ENCODE data around the gene SUPT3H. TPM values are rescaled to one million over a fixed set of nuclear protein-coding genes. Genes with fewer than 3 reads are reported as not detected.

SUPT3H gene
- total RNA-seq, 1 donor from 2014 or later = 5.0 TPM

- no peak for DNase-seq (ENCODE audit: low spot score)
These were observed 370.8 kb downstream of the SUPT3H start for GRCh38 chr6:45006893-45007292.

DNA sequence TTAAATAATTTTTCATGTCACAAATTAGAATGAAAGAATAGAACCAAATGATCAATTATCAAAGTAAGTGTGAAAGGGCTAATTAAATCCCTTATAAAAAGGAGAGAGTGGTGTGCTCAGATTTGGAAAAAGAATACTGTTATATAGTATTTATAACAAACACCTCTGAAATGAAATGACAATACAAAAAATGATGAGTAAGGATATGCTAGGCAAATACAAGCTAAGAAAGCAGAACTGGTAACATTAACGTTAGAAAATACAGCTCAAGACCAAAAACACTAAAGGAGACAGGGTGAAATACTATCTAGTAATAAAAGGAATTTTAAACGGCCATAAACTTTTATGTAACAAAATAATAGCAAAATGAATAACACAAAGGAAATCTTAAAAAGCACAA lies 373.8 kb downstream of the SUPT3H start:
- DNase-seq (ENCODE audit: low spot score) = no peak

- no peak for DNase-seq (ENCODE audit: low spot score)
These were observed 374.3 kb downstream of the SUPT3H start for GRCh38 chr6:45003387-45003786.

- DNase-seq (ENCODE audit: low spot score) = no peak
These were observed 375.2 kb downstream of the SUPT3H start for GRCh38 chr6:45002390-45003105.

DNA sequence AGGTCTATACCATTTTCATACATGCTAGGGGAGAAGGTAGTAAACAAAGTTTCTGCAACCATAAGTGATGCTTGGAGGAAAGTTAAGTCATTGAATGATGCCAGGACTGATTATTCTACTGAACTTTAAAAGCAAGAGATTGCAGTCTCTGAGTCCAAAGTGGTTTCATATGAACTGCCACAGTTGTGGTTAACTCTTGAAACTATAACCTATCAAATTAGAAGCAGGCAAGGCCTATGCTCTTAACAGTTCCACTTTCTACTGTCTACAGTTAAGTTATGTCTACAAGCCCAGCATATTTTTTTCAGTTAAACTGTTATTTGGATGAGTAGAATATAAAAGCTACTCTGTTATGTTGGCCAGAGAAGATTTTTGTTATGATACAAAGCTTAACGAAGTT lies 376.1 kb downstream of the SUPT3H start:
- DNase-seq (ENCODE audit: low spot score) = no peak

GRCh38 chr6:45000833-45001232 lies 376.9 kb downstream of the SUPT3H start:
- no peak for DNase-seq (ENCODE audit: low spot score)

- DNase-seq (ENCODE audit: low spot score) = no peak
These were observed 378.7 kb downstream of the SUPT3H start for GRCh38 chr6:44999066-44999465.

DNA sequence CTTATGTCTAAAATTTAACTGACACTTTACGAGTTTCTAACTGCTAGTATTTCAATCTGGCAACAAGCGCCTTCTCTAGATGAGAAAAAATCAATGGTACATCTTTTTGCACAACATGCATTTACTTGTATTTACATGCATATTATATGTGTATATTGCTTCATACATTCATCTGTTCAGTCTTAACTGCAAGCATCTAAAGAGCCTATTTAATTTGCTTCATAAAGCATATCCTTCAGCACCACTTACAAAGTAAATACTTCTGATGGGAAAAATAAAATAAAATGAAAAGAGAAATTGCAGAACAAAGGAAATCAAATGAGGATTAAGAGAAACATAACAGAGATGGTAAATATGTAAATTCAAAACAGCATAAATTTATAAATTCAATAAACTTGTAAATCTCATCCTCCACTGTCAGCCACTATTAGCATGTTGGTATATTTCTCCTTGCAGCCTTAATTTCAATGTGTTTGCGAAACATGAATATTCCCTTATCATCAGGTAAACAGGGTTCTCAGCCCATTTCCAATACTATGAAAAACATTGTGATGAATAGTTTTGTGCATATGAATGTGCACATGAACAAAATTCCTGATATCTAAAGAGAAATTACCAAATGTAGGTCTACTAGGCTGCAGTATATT lies 382.1 kb downstream of the SUPT3H start:
- no peak for DNase-seq (ENCODE audit: low spot score)

DNA sequence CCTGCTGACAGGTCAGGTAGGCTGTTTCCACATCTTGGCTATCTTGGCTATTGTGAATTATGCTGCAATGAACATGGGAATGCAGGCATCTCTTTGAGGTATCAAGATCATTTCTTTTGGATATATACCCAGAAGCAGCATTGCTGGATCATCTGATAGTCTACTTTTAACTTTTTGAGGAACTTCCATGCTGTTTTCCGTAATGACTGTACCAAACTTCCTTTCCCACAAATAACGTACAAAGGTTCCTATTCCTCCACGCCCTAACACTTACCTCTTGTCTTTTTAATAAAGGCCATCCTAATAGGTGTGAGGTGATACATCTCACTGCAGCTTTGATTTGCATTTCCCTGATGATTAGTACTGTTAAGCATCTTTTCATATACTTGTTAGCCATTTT lies 388.3 kb downstream of the SUPT3H start:
- DNase-seq (ENCODE audit: low spot score) = no peak

DNA sequence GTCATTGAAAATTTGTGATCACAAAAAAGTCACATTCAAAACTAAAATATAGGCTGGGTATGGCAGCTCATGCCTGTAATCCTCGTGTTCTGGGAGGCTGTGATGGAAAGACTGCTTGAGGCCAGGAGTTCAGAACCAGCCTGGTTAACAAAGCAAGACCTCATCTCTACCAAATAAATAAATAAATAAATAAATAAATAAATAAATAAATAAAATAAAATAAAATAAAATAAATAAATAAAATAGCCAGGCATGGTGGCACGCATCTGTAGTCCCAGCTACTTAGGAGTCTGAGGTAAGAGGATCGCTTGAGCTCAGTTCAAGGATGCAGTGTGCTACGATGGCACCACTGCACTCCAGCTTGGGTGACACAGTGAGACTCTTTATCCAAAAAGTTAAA lies 392.7 kb downstream of the SUPT3H start:
- no peak for DNase-seq (ENCODE audit: low spot score)

- DNase-seq (ENCODE audit: low spot score) = no peak
These were observed 394.0 kb downstream of the SUPT3H start for GRCh38 chr6:44983467-44984365.

GRCh38 chr6:44980841-44981240 lies 396.9 kb downstream of the SUPT3H start:
- no peak for DNase-seq (ENCODE audit: low spot score)

- DNase-seq (ENCODE audit: low spot score) = no peak
These were observed 400.8 kb downstream of the SUPT3H start for GRCh38 chr6:44976677-44977641.

DNA sequence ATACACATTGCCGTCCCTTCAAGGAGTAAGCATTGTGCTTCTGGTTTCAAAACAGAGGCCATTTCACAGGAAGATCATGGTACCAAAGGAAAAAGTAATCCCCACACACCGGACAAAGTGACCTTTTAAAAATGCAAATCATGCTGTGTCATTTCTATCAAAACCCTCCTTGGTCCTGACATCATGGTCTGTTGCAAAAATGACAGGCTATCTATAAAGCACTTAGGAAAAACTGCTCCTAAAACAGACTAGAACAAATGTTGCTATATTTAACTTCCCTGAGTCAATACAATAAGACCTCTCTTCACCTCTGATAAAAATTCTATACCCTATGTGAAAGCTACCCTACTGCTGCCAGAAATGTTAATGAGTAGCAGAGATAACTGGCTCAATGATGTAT lies 403.2 kb downstream of the SUPT3H start:
- DNase-seq (ENCODE audit: low spot score) = no peak

DNA sequence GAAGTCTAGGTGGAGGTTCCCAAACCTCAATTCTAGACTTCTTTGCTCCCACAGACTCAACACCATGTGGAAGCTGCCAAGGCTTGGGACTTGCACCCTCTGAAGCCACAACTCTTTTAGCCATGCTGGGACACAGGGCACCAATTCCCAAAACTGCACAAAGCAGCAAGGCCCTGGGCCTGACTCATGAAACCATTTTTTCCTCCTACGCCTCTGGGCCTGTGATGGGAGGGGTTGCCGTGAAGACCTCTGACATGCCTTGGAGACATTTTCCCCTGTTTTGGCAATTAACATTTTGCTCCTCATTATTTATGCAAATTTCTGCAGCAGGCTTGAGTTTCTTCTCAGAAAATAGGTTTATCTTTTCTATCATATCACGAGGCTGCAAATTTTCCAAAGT lies 405.0 kb downstream of the SUPT3H start:
- no peak for DNase-seq (ENCODE audit: low spot score)

GRCh38 chr6:44969446-44970185 lies 408.1 kb downstream of the SUPT3H start:
- no peak for DNase-seq (ENCODE audit: low spot score)

DNA sequence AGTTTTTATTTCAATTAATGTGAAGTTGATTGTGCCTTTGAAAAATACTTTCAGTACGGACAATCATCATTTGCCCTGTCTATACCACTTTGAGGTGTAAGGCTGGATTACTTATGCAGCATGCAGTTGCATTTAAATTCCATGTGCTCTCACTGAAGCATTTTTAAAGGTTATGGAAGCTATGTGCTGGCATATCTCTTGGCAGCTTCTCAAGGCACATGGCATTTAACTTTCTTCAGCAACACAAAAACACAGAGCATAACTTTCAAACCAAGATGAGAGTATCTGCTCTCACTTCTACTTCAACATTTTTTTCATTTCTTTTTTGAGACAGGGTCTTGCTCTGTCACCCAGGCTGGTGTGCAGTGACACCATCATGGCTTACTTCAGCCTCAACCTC lies 410.3 kb downstream of the SUPT3H start:
- no peak for DNase-seq (ENCODE audit: low spot score)

GRCh38 chr6:44966449-44967092 lies 411.2 kb downstream of the SUPT3H start:
- DNase-seq (ENCODE audit: low spot score) = no peak

GRCh38 chr6:44965708-44966107 lies 412.0 kb downstream of the SUPT3H start:
- no peak for DNase-seq (ENCODE audit: low spot score)

DNA sequence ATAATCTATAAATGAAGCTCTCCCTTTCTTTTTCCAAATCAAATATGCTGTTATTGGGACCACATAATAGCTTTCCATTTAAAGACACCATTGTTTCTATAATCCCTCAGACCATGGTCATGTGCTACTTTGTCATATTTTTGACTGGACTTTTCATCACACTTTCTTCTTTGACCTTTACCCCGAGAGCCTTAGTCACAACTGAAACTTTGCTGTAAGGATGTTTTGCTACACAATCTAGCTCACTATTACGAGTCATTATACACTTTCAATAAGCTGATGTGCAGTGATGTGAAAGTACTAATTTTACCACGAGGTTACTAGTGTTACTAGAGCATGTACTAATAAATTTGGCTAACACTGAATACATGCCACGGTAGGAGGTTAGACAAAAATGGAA lies 416.8 kb downstream of the SUPT3H start:
- DNase-seq (ENCODE audit: low spot score) = no peak
